C4-2B (cell line): Measurements from ENCODE around the gene HAUS5.

Source experiments
- H3K27ac ChIP-seq: fragments of 450-650 bp; 2 replicates; pipeline ENCODE4 v1.5.1; 2017
- CTCF ChIP-seq: fragments of 450-650 bp; conservative IDR thresholded peaks from 2 replicates; pipeline ENCODE4 v1.5.1; 2017; ENCODE audit warnings: mild to moderate bottlenecking
- ZFX ChIP-seq: fragments of 450-650 bp; IDR thresholded peaks from 2 replicates; pipeline ENCODE4 v1.6.1; 2017

The HAUS5 gene

DNA sequence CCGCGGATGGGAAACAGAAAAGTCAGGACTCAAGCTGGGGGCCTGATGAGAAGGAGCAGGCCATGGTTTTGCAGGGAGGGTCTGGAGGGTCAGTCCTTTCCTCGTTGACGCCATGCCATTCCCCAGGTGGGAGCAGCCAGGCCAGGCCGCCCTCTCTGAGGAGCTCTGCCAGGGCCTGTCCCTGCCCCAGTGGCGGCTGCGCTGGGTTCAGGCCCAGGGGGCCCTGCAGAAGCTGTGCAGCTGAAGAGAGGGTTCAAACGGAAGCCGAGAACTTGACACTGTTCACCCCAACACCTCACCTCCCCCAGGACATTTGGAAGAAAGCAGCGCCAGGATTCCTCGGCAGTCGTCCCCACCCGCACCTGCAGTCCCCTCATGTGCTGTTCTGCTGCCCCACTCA is 10.2 kb downstream of the HAUS5 start:
- TF ChIP-seq ZFX (no peak), CTCF (no peak)
- no peak overlapping the region for H3K27ac ChIP-seq

DNA sequence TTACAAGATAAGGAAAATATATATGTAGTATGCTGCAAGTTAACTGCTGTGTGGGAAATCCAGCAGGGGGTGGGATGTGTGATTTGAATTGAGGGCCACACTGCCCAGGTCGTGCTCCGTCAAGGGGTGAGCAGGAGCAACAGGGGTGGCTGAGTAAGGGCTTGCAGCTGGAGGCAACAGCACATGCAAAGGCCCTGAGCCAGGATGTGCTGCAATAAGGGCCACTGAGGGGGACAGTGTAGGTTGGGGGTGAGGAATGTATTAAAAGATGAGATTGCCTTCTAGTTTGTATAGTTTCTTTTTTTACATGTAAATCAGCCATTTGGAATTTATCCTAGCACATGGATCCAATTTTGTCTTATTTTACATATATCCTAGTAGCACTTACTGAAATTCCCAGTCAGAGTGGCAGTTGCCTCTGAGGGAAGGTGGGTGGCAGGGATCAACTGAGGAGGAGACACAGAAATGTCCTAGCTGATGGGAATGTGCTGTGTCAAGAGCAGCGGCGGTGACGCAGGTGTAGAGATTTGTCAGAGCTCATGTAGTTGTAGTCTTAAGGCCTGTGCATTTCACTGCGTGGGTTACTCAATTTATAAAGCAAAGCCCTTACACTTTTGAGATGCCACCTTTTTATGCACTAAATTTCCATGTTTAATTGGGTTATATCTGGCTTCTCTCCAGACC is 10.9 kb downstream of the HAUS5 start:
- no peak for TF ChIP-seq ZFX
- no peak for TF ChIP-seq CTCF

DNA sequence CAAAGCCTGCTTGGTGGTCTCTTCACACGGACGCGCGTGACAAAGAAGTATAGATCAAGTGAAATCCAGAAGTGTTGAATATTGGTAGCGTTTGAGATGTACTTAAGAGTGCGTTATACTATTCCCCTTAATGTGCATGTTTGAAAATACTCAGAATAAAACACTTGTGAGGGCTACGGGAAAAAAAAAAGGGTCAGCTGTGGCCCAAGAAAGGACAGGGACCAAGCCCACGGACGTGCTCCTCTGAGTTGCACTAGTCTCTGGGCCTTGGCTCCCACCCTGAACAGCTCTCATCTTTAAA is 15.7 kb downstream of the HAUS5 start:
- peak overlapping the region; percentile 86 for H3K27ac ChIP-seq
- TF ChIP-seq CTCF (no peak), ZFX (no peak)

More for the DNA sequence above, 10.9 kb downstream of the HAUS5 start:
- H3K27ac ChIP-seq: no peak overlapping the region

DNA sequence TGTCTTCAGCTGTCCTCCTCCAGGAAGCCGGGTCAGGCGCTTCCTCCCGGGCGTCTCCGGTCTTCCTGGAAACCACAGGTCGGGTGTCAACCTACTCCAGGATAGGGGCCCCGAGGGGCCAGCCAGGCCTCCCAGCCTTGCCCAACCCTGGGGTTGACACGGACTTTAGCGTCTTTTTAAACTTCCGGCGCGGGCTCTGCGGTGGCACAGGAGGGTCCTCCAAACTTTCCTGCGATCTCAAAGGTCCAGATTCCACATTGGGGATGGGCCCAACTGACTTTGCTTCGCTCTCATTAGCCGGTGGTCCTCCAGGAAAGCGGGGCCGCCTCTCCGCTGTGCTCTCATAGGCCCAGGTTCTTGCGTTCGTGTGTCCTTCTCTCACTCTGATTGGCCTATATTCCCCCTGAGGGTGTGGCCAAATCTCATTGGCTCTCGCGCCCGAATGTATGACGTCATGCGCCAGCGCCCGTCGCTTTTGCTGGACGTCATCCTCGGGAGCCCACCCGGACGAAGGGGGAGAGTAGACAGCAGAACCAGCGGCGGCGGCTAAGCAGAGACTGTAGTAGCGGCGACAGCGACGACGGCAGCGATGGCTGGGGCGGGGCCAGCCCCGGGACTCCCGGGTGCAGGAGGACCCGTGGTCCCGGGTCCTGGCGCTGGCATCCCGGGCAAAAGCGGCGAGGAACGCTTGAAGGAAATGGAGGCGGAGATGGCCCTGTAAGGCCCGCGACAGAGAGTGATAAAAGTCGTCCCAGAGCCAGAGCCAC is 16.2 kb downstream of the HAUS5 start, which contains the start of gene RBM42:
TSS of gene RBM42 (plus strand) at position 472 of the 767 bp plus-strand sequence. CDS start at position 590, 118 bp downstream.
- H3K27ac ChIP-seq: peak within 1 kb of the TSS; percentile 86
- peak; percentile 47; the same call in 1 of the 2 replicates for TF ChIP-seq ZFX
- TF ChIP-seq CTCF: no peak

DNA sequence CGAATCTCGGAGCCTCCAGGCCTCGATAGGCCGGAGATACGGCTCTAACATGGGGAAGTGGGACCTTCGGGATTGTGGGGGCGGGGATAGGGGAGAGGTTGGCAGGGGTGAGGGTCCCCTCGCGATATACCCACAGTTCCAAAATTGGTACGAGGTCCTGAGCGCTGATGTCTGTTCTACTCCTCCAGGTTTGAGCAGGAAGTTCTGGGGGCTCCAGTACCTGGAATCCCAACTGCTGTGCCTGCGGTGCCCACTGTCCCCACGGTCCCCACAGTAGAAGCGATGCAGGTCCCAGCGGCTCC is 16.7 kb downstream of the HAUS5 start:
- TF ChIP-seq CTCF (no peak), ZFX (no peak)
- peak overlapping the region; percentile 86 for H3K27ac ChIP-seq

GRCh38 chr19:35633727-35634440 is 21.3 kb downstream of the HAUS5 start:
- TF ChIP-seq ZFX (no peak), CTCF (no peak)
- H3K27ac ChIP-seq: no peak overlapping the region

DNA sequence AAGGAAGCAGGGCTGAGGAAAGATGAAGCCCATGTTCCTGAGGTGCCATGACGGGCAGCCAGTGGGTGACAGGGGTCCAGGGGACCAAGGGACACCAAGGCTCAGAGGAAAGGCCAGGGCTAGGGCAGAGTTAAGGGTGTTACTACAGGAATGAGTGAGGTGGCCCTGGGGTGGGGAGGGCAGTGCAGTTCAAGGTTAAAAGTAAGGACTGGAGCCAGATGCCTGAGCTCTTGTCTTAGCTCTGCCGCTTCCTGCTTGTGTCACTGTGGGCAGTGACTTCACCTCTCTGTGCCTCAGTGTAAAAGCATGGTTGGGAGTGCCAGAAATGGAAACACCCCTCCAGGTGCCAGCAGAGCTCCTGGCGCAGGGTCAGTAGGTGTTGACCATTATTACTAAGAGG is 24.1 kb downstream of the HAUS5 start:
- TF ChIP-seq CTCF (no peak), ZFX (no peak)
- H3K27ac ChIP-seq: no peak overlapping the region
